ENCODE measurements around the gene ARL17A.
"Not testable (repeated sequence)": the region's sequence is repeated elsewhere in the genome, so short reads cannot be mapped to it uniquely, and the experiment has no call there.

DNA sequence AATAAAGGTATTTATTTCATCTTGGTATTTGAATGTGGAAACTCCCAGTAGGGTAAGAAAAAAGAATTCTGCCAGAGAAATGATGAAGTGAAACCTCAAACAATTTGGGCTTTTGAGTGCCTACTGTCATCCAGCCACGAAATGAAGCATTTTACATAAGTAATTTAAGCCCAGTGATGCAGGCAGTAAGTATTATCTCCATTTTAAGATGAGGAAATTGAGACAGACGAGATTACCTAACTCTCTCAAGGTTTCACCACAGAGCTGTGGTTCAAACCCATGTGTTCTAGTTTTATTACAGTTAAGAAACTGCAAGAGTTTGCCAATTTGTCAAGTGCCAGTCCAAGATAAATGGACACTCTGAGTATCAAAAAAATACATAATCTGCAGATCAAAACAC is 13.2 kb downstream of the ARL17A start:
- not testable (repeated sequence) for TF ChIP-seq ZFP3, ZC3H10, ZFP30, ISL1, ZNF8, OSR1, ZNF70 (CRISPR knock-in tag; IDR thresholded peaks at IDR 0.05)
- TF ChIP-seq, protein P1, sequence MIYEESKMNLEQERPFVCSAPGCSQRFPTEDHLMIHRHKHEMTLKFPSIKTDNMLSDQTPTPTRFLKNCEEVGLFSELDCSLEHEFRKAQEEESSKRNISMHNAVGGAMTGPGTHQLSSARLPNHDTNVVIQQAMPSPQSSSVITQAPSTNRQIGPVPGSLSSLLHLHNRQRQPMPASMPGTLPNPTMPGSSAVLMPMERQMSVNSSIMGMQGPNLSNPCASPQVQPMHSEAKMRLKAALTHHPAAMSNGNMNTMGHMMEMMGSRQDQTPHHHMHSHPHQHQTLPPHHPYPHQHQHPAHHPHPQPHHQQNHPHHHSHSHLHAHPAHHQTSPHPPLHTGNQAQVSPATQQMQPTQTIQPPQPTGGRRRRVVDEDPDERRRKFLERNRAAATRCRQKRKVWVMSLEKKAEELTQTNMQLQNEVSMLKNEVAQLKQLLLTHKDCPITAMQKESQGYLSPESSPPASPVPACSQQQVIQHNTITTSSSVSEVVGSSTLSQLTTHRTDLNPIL (CRISPR knock-in tag; IDR thresholded peaks at IDR 0.05; ENCODE audit: low read depth) = not testable (repeated sequence)

Data from SK-N-SH treated with all-trans-retinoic acid at 6 μM for 48 hours (cell line).